GM23248 (cell line): ENCODE measurements around the gene ARAP1. TPM values are rescaled to one million over a fixed set of nuclear protein-coding genes. Genes with fewer than 3 reads are reported as not detected.
A peak's percentile ranks its signal among the peaks of the same experiment; 100 is the strongest.

Source experiments
- DNase-seq: peaks from one replicate; pipeline ENCODE4 v3.0.0-alpha.2; 2015
- H2AFZ ChIP-seq: fragments of 200-600 bp; sonication (generic); 2 replicates; pipeline ENCODE4 v1.6.1; 2016; ENCODE audit warnings: antibody characterized with exemption
- H3F3A ChIP-seq: fragments of 200-600 bp; sonication (generic); 2 replicates; pipeline ENCODE4 v1.6.1; 2016; ENCODE audit warnings: mild to moderate bottlenecking, antibody characterized with exemption, mixed run types; ENCODE audit not compliant: insufficient read depth
- H3K27ac ChIP-seq: fragments of 200-600 bp; sonication (generic); 2 replicates; pipeline ENCODE4 v1.5.1; 2016; ENCODE audit warnings: mild to moderate bottlenecking
- H3K27me3 ChIP-seq: fragments of 200-600 bp; sonication (generic); replicated peaks from 2 replicates; pipeline ENCODE4 v1.6.1; 2016; ENCODE audit warnings: mild to moderate bottlenecking; ENCODE audit not compliant: insufficient read depth
- H3K36me3 ChIP-seq: fragments of 200-600 bp; sonication (generic); 2 replicates; pipeline ENCODE4 v1.6.1; 2016; ENCODE audit warnings: low read depth, mild to moderate bottlenecking
- H3K4me1 ChIP-seq: fragments of 200-600 bp; sonication (generic); 2 replicates; pipeline ENCODE4 v1.6.1; 2016; ENCODE audit warnings: mild to moderate bottlenecking; ENCODE audit not compliant: insufficient read depth
- H3K4me2 ChIP-seq: fragments of 200-600 bp; sonication (generic); one replicate; pipeline ENCODE4 v1.6.1; 2016; ENCODE audit warnings: mild to moderate bottlenecking; ENCODE audit not compliant: unreplicated experiment
- H3K4me3 ChIP-seq: fragments of 200-600 bp; sonication (generic); 2 replicates; pipeline ENCODE4 v1.5.1; 2016; ENCODE audit warnings: mild to moderate bottlenecking
- H3K79me2 ChIP-seq: fragments of 200-600 bp; sonication (generic); 2 replicates; pipeline ENCODE4 v1.6.1; 2016; ENCODE audit warnings: mild to moderate bottlenecking; ENCODE audit not compliant: insufficient read depth
- H3K9ac ChIP-seq: fragments of 200-600 bp; sonication (generic); 2 replicates; pipeline ENCODE4 v1.6.1; 2016; ENCODE audit warnings: mild to moderate bottlenecking
- H3K9me2 ChIP-seq: fragments of 200-600 bp; sonication (generic); 2 replicates; pipeline ENCODE4 v1.6.1; 2016; ENCODE audit warnings: mixed run types, mild to moderate bottlenecking, moderate library complexity; ENCODE audit not compliant: insufficient read depth
- H3K9me3 ChIP-seq: fragments of 200-600 bp; sonication (generic); one replicate; pipeline ENCODE4 v1.6.1; 2017; ENCODE audit warnings: low read depth
- H4K20me1 ChIP-seq: fragments of 200-600 bp; sonication (generic); 2 replicates; pipeline ENCODE4 v1.6.0; 2016; ENCODE audit not compliant: insufficient read depth
- EZH2 ChIP-seq: fragments of 200-600 bp; sonication (generic); IDR thresholded peaks from 2 replicates; pipeline ENCODE4 v1.6.1; 2018; ENCODE audit warnings: antibody characterized with exemption, mild to moderate bottlenecking; ENCODE audit not compliant: insufficient read depth, poor library complexity, severe bottlenecking
- EZH2phosphoT487 ChIP-seq: fragments of 200-600 bp; sonication (generic); IDR thresholded peaks from 2 replicates; pipeline ENCODE4 v1.6.1; 2018; ENCODE audit warnings: antibody characterized with exemption, moderate library complexity, mild to moderate bottlenecking, low read depth; ENCODE audit not compliant: insufficient read depth
- WGBS, 2 experiments: methylation state at CpG; one replicate each; pipeline ENCODE4 v1.1.6; 2015 to 2017; ENCODE audit warnings: low lambda C conversion rate in 2 of 2, low coverage in 1 of 2; ENCODE audit errors: missing lambda C conversion rate in 2 of 2; 5-methylcytosine and 5-hydroxymethylcytosine counted together
- in situ Hi-C: fragments of 300-500 bp; cut with MboI; formaldehyde crosslinking; loops from 2 replicates; pipeline ENCODE4 v1.15.0; 2020
- polyA plus RNA-seq: library from polyadenylated mRNA; unstranded; fragments of >200 nt; fragmentation: Nextera tagmentation; extraction: Ambion mirVana; gene quantifications from 2 replicates; pipeline ENCODE4 v1.2.1, GENCODE V29; 2016
- total RNA-seq: library from RNA; depleted of rRNA; stranded (reverse); fragments of >200 nt; shearing (Covaris generic); gene quantifications from 2 replicates; pipeline ENCODE4 v1.2.3, GENCODE V29; 2014

The ARAP1 gene
- total and polyA plus RNA-seq, 2 experiments from 2014 or later: 41.5 to 73.9 TPM

DNA sequence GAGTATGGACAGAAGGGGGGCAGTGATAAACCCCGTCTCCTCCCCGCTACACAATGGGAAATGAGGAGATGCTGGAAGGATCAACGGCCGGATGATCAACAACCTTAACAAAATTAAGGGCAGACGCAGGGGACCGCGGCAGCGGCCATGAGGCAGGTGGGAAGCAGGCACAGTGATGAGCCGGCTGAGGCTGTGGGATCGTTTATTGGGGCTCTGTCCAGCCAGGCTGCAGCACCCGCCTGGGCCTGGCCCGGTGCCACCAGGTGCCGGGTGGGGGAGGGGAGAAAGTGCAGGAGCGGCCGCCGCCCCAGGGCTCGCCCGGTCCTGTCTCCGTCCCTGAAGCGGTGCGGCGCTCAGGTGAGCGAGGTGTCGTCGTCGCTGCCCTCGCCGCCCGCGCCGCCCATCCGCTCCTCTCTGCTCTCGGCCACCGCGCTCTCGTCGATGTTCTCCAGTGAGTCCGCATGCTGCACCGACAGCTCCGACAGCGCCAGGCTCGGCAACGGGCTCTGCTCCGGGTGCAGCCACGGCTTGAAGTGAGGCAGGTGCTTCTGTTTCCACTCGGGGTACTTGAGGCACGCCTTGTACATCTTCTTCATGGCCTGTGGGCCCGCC is 2.4 kb upstream of the ARAP1 start:
- H3K36me3 ChIP-seq: no peaks in the 10 kb centered on the region
- TF ChIP-seq EZH2 (no peak), EZH2phosphoT487 (no peak)
- H3K9me3 ChIP-seq: no peaks in the 10 kb centered on the region
- H3K79me2 ChIP-seq: peaks cover 19% of the 10 kb centered on the region; the same call in 1 of the 2 replicates
- no peak overlapping the region for H3K4me2 ChIP-seq
- H3K4me1 ChIP-seq: peaks cover 14% of the 10 kb centered on the region
- no peak overlapping the region for H2AFZ ChIP-seq
- H3K4me3 ChIP-seq: no peak overlapping the region
- in situ Hi-C loops: no loop called here
- WGBS, 2 experiments: 86 to 87% methylated on average over 43 to 48 of the region's 48 CpGs
- no peak overlapping the region for H3K27ac ChIP-seq
- H3K9ac ChIP-seq: no peak overlapping the region
- H3K9me2 ChIP-seq: no peaks in the 10 kb centered on the region
- no peaks in the 10 kb centered on the region for H4K20me1 ChIP-seq
- H3F3A ChIP-seq: 0 out of 2 replicates have a peak, but pooled peaks cover 4% of the 10 kb centered on the region
- DNase-seq: no peak
- no peaks in the 10 kb centered on the region for H3K27me3 ChIP-seq

DNA sequence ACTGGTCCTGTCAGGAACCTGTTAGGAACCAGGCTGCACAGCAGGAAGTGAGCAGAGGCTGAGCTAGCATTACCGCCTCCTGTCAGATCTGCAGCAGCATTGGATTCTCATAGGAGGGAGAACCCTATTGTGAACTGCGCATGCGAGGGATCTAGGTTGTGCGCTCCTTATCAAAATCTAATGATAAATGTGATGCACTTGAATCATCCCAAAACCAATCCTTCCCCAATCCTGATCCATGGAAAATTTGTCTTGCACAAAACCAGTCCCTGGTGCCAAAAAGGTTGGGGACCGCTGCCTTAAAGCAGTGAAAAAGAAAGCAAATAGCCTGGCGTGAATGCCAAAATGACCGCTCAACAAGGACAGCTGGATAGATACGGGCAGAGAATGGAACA is 1.9 kb upstream of the ARAP1 start:
- no peak for TF ChIP-seq EZH2
- no peak for TF ChIP-seq EZH2phosphoT487

DNA sequence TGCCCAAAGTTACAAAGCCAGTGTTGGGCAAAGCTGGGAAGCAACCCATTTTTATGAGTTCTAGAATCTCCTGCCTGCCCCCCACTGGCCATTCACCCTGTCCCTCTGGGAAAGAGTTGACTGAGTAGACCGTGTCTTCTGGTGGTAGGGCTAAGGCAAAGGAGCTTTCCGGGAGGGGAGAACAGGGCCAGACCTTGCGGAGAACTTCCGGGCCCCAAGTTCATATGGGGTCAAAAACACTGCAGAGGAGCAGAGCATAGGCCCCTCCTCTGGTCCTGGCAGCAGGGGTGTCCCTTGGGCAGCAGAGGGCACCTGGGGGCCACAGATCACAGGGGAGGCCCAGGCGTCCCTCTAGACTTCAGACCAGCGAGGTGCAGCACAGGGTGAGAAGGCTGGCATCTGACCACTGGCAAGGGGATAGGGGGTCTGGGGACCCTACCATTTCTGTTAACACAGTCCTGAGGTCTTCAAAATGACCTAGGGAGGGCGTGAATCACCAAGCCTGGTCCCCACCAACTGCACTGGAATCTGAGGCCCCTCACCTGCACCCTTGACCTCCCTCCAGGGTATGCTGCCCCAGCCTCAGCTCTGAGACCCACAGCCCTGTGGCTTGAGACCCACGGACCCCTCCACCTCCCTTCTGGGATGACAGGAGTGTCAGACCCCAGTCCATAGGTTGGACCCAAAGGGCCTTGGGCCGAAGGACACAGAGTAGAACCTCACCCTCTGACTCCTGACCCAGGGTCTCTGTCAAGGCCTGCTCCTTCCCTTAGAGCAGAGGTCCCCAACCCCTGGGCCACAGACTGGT is 1.3 kb upstream of the ARAP1 start:
- Histone ChIP-seq H3K79me2 (peaks cover 19% of the 10 kb centered on the region; the same call in 1 of the 2 replicates), H3K36me3 (no peaks in the 10 kb centered on the region), H3K4me3 (no peak overlapping the region; the same call in 1 of the 2 replicates), H4K20me1 (no peaks in the 10 kb centered on the region), H3K9me3 (no peaks in the 10 kb centered on the region), H3K27me3 (no peaks in the 10 kb centered on the region), H3F3A (0 out of 2 replicates have a peak, but pooled peaks cover 4% of the 10 kb centered on the region), H3K9me2 (no peaks in the 10 kb centered on the region), H3K4me2 (no peak overlapping the region), H2AFZ (no peak overlapping the region), H3K4me1 (peaks cover 14% of the 10 kb centered on the region), H3K9ac (no peak overlapping the region), H3K27ac (no peak overlapping the region; the same call in 1 of the 2 replicates)
- TF ChIP-seq EZH2phosphoT487 (no peak), EZH2 (no peak)
- in situ Hi-C loops: no loop called here
- DNase-seq: peak; percentile 53
- 89 to 90% methylated on average over 9 of the region's 9 CpGs for WGBS, 2 experiments

More for the DNA sequence above, 1.9 kb upstream of the ARAP1 start:
- Histone ChIP-seq H3K36me3 (no peaks in the 10 kb centered on the region), H2AFZ (no peak overlapping the region), H3K27me3 (no peaks in the 10 kb centered on the region), H4K20me1 (no peaks in the 10 kb centered on the region), H3K9me2 (no peaks in the 10 kb centered on the region), H3K27ac (no peak overlapping the region), H3K4me3 (no peak overlapping the region), H3K9ac (no peak overlapping the region), H3K79me2 (peaks cover 19% of the 10 kb centered on the region; the same call in 1 of the 2 replicates), H3K9me3 (no peaks in the 10 kb centered on the region), H3K4me1 (peaks cover 14% of the 10 kb centered on the region), H3F3A (0 out of 2 replicates have a peak, but pooled peaks cover 4% of the 10 kb centered on the region), H3K4me2 (no peak overlapping the region)
- no peak for DNase-seq
- in situ Hi-C loops: no loop called here
- 98 to 99% methylated on average over 8 of the region's 8 CpGs for WGBS, 2 experiments

DNA sequence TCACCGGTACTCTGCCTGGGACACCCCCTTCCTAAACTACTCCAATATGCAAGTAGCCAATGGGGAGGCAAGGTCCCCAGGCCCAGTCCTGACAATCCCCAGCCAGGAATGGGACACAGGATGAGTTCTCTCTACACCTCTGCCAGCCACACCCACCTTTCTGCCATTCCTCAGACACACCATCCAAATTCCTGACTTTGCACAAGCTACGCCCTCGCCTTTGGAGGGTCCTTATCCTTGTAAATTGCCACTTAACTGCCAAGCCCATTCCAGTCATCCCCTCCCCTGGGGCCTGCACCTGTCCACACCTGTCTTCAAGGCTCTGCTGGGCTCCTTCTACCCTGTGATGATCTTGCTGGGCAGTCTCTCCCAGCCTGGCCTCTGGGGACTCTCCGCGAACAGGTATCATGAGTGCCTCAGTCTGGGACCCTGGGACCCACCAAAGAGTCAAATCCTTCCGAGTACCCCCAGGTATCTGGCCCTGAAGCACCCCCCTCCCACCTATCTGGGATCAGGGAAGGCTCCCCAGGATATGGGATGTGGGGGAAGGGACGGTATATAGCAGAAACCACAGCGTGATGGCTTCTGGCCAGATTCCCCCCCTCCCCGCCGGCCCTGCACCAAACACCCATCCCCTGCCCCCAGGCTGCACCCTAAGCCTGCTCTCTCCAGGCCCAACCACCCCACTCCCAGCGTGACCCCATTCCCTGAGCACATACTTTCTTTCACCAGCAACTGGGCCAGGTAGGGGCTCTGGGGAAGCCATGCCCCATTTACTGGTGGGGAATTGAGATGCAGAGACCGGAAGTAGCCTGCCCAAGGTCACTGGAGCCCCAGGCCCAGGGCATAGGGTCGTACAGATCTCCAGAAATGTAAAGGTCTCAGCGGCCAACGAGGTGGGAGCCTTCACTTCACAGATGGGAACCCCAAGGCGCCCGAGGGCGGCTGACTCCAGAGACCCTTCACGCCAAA is 806 bp downstream of the ARAP1 start:
- Histone ChIP-seq H4K20me1 (no peaks in the 10 kb centered on the region), H3K9me2 (no peaks in the 10 kb centered on the region), H3K4me3 (peak overlapping the region; percentile 90), H3F3A (0 out of 2 replicates have a peak, but pooled peaks cover 4% of the 10 kb centered on the region), H2AFZ (peak overlapping the region; percentile 80), H3K9ac (peak overlapping the region; percentile 78), H3K9me3 (no peaks in the 10 kb centered on the region), H3K4me1 (peaks cover 14% of the 10 kb centered on the region), H3K4me2 (peak overlapping the region; percentile 95), H3K36me3 (no peaks in the 10 kb centered on the region), H3K27me3 (no peaks in the 10 kb centered on the region), H3K79me2 (peaks cover 19% of the 10 kb centered on the region; the same call in 1 of the 2 replicates), H3K27ac (no peak overlapping the region)
- in situ Hi-C loops: no loop called here
- DNase-seq: no peak
- WGBS, 2 experiments: 38% methylated on average over 15 to 17 of the region's 19 CpGs
- TF ChIP-seq EZH2phosphoT487 (no peak), EZH2 (no peak)
